ENCODE results near the gene MIOS.

Gene MIOS

DNA sequence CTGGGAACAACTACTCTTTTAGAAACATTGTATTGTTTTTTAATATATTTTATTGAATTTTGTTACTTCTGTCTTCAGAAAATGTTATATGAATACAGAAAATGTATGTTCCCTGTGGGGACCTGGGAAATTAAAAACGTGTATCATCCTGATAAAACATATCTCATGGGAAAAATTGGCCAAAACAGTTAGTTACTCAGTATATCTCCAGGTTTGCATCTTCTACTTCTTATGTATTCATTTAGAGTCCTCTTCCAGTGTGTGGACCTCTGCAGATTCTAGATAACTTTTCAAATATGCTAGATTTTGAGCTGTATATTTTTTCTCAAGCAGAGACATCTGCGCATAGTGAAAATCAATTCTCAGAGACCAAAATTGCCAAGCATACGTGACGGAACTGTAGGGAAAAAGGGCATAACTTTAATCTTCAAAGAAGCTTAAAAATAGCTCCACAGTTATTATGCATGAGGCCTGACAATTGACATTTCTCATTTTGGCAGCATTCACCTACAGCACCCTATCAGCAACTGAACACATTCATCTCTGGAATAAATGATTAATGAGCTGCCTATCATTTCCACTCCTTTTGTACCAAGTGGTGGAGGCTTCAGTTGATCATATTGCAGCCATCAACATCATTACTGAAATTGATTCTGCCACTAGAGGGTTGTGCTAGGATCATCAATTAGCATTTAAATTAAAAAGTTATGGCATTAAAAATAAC, 47.5 kb downstream of the MIOS start (continued):
- TF ChIP-seq, protein P1, sequence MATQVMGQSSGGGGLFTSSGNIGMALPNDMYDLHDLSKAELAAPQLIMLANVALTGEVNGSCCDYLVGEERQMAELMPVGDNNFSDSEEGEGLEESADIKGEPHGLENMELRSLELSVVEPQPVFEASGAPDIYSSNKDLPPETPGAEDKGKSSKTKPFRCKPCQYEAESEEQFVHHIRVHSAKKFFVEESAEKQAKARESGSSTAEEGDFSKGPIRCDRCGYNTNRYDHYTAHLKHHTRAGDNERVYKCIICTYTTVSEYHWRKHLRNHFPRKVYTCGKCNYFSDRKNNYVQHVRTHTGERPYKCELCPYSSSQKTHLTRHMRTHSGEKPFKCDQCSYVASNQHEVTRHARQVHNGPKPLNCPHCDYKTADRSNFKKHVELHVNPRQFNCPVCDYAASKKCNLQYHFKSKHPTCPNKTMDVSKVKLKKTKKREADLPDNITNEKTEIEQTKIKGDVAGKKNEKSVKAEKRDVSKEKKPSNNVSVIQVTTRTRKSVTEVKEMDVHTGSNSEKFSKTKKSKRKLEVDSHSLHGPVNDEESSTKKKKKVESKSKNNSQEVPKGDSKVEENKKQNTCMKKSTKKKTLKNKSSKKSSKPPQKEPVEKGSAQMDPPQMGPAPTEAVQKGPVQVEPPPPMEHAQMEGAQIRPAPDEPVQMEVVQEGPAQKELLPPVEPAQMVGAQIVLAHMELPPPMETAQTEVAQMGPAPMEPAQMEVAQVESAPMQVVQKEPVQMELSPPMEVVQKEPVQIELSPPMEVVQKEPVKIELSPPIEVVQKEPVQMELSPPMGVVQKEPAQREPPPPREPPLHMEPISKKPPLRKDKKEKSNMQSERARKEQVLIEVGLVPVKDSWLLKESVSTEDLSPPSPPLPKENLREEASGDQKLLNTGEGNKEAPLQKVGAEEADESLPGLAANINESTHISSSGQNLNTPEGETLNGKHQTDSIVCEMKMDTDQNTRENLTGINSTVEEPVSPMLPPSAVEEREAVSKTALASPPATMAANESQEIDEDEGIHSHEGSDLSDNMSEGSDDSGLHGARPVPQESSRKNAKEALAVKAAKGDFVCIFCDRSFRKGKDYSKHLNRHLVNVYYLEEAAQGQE (tag by site-specific recombination; IDR thresholded peaks at IDR 0.05), result no peak
- no peak for TF ChIP-seq ZNF626 (tag by site-specific recombination; IDR thresholded peaks at IDR 0.05)
- no peak for TF ChIP-seq FEZF1 (tag by site-specific recombination; IDR thresholded peaks at IDR 0.05)
- TF ChIP-seq, protein P2, sequence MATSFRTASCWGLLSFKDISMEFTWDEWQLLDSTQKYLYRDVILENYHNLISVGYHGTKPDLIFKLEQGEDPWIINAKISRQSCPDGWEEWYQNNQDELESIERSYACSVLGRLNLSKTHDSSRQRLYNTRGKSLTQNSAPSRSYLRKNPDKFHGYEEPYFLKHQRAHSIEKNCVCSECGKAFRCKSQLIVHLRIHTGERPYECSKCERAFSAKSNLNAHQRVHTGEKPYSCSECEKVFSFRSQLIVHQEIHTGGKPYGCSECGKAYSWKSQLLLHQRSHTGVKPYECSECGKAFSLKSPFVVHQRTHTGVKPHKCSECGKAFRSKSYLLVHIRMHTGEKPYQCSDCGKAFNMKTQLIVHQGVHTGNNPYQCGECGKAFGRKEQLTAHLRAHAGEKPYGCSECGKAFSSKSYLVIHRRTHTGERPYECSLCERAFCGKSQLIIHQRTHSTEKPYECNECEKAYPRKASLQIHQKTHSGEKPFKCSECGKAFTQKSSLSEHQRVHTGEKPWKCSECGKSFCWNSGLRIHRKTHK (tag by site-specific recombination; IDR thresholded peaks at IDR 0.05), result no peak
- TF ChIP-seq ZNF354C (tag by site-specific recombination; IDR thresholded peaks at IDR 0.05; ENCODE audit: borderline replicate concordance, low read depth), result no peak
- TF ChIP-seq, protein P3, sequence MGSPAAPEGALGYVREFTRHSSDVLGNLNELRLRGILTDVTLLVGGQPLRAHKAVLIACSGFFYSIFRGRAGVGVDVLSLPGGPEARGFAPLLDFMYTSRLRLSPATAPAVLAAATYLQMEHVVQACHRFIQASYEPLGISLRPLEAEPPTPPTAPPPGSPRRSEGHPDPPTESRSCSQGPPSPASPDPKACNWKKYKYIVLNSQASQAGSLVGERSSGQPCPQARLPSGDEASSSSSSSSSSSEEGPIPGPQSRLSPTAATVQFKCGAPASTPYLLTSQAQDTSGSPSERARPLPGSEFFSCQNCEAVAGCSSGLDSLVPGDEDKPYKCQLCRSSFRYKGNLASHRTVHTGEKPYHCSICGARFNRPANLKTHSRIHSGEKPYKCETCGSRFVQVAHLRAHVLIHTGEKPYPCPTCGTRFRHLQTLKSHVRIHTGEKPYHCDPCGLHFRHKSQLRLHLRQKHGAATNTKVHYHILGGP (tag by site-specific recombination; IDR thresholded peaks at IDR 0.05), result no peak
- no peak for TF ChIP-seq ZNF157 (tag by site-specific recombination; IDR thresholded peaks at IDR 0.05)
- TF ChIP-seq, protein P4, sequence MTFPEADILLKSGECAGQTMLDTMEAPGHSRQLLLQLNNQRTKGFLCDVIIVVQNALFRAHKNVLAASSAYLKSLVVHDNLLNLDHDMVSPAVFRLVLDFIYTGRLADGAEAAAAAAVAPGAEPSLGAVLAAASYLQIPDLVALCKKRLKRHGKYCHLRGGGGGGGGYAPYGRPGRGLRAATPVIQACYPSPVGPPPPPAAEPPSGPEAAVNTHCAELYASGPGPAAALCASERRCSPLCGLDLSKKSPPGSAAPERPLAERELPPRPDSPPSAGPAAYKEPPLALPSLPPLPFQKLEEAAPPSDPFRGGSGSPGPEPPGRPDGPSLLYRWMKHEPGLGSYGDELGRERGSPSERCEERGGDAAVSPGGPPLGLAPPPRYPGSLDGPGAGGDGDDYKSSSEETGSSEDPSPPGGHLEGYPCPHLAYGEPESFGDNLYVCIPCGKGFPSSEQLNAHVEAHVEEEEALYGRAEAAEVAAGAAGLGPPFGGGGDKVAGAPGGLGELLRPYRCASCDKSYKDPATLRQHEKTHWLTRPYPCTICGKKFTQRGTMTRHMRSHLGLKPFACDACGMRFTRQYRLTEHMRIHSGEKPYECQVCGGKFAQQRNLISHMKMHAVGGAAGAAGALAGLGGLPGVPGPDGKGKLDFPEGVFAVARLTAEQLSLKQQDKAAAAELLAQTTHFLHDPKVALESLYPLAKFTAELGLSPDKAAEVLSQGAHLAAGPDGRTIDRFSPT (tag by site-specific recombination; IDR thresholded peaks at IDR 0.05), result no peak
- no peak for TF ChIP-seq ZNF2 (tag by site-specific recombination; IDR thresholded peaks at IDR 0.05)

DNA sequence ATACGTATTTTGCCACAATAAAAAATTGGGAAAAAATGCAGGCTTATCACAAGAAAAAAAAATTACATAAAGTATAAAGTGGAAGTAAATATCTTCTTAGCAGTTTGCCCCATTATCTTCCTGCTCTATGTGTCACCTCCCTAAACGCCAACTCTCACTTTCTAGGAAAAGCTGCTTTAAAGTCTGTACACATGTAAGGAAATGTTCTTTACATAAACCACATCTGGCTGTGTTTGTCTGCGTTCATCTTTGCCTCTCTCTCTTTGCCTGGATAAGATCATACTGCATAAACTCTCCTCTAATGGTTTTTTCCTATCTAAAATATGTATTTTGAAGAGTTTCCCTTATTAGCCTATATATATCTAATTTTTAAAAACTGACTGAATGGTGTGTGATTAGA, 50.9 kb downstream of the MIOS start:
- POLR2A ChIA-PET, result no interaction called here
- H3K9me3 ChIP-seq (ENCODE audit: control insufficient read depth, insufficient read depth, low read depth, low read length), result no peaks in the 10 kb centered on the region
- CTCF ChIA-PET, result no interaction called here
- no peaks in the 10 kb centered on the region for H3K36me3 ChIP-seq (ENCODE audit: control insufficient read depth in 2 of 2, insufficient read depth in 1 of 2, low read length in 2 of 2)
- no peak overlapping the region for H3K27ac ChIP-seq (ENCODE audit: extremely low read depth, low read depth, low read length)
- H3K4me3 ChIP-seq (ENCODE audit: low read depth, low read length), result no peak overlapping the region
- no peaks in the 10 kb centered on the region for H3K4me1 ChIP-seq (ENCODE audit: control insufficient read depth, insufficient read depth, low read length)
- TF ChIP-seq, protein P5, sequence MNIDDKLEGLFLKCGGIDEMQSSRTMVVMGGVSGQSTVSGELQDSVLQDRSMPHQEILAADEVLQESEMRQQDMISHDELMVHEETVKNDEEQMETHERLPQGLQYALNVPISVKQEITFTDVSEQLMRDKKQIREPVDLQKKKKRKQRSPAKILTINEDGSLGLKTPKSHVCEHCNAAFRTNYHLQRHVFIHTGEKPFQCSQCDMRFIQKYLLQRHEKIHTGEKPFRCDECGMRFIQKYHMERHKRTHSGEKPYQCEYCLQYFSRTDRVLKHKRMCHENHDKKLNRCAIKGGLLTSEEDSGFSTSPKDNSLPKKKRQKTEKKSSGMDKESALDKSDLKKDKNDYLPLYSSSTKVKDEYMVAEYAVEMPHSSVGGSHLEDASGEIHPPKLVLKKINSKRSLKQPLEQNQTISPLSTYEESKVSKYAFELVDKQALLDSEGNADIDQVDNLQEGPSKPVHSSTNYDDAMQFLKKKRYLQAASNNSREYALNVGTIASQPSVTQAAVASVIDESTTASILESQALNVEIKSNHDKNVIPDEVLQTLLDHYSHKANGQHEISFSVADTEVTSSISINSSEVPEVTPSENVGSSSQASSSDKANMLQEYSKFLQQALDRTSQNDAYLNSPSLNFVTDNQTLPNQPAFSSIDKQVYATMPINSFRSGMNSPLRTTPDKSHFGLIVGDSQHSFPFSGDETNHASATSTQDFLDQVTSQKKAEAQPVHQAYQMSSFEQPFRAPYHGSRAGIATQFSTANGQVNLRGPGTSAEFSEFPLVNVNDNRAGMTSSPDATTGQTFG (tag by site-specific recombination; IDR thresholded peaks at IDR 0.05; ENCODE audit: borderline replicate concordance), result no peak
- TF ChIP-seq OVOL3 (tag by site-specific recombination; IDR thresholded peaks at IDR 0.05), result no peak
- no peak for TF ChIP-seq IKZF3 (tag by site-specific recombination; IDR thresholded peaks at IDR 0.05)
- TF ChIP-seq, protein P6, sequence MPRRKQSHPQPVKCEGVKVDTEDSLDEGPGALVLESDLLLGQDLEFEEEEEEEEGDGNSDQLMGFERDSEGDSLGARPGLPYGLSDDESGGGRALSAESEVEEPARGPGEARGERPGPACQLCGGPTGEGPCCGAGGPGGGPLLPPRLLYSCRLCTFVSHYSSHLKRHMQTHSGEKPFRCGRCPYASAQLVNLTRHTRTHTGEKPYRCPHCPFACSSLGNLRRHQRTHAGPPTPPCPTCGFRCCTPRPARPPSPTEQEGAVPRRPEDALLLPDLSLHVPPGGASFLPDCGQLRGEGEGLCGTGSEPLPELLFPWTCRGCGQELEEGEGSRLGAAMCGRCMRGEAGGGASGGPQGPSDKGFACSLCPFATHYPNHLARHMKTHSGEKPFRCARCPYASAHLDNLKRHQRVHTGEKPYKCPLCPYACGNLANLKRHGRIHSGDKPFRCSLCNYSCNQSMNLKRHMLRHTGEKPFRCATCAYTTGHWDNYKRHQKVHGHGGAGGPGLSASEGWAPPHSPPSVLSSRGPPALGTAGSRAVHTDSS (tag by site-specific recombination; IDR thresholded peaks at IDR 0.05), result no peak
- TF ChIP-seq ZNF785 (tag by site-specific recombination; IDR thresholded peaks at IDR 0.05), result no peak
- TF ChIP-seq ZNF114 (tag by site-specific recombination; IDR thresholded peaks at IDR 0.05), result no peak
- TF ChIP-seq, protein P2 (tag by site-specific recombination; IDR thresholded peaks at IDR 0.05), result no peak
- no peak for TF ChIP-seq ZNF76 (tag by site-specific recombination; IDR thresholded peaks at IDR 0.05; ENCODE audit: borderline replicate concordance, low read depth)
